C1 segment of cervical spinal cord (tissue), 14 donors: Measurements from ENCODE around the gene CAPN5.
"Not testable (repeated sequence)": the region's sequence is repeated elsewhere in the genome, so short reads cannot be mapped to it uniquely, and the experiment has no call there.

ENCODE experiments used
- DNase-seq, 14 donors: peaks; one replicate each; lab custom pipeline; 2025; lab: John Stamatoyannopoulos, UW

The CAPN5 gene

DNA sequence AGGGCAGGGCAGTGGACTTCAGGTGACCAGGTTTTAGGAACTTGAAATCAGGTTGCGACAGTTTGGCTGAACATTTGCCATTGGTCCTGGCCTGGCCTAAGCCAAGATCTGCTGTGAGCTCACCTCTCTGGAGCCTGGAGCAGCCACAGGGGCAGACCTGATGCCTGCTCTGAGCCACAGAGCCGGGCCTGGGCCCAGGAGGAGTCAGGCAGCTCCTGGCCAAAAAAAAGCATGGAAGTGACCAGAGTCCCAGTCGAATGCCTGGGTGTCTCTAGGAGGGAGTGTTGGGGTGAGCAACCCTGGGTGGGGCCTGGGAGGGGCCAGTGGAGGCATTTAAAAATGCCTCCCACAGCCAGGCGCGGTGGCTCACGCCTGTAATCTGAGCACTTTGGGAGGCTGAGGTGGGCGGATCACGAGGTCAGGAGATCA is 29.8 kb downstream of the CAPN5 start:
- no peak for DNase-seq

DNA sequence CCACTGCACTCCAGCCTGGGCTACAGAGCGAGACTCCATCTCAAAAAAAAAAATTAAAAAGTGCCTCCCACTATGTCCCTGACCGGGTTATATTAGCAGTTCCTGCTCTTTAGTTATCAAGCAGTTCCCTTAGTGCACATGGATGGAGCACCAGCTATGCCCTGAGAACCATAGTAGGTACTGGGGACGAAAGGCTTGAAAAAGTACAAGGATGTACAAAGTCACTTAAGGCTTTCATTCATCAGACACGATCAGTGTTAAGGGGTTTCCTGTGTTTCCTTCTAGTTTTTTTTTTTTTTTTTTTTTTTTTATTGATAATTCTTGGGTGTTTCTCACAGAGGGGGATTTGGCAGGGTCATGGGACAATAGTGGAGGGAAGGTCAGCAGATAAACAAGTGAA is 30.4 kb downstream of the CAPN5 start:
- DNase-seq: not testable (repeated sequence)

DNA sequence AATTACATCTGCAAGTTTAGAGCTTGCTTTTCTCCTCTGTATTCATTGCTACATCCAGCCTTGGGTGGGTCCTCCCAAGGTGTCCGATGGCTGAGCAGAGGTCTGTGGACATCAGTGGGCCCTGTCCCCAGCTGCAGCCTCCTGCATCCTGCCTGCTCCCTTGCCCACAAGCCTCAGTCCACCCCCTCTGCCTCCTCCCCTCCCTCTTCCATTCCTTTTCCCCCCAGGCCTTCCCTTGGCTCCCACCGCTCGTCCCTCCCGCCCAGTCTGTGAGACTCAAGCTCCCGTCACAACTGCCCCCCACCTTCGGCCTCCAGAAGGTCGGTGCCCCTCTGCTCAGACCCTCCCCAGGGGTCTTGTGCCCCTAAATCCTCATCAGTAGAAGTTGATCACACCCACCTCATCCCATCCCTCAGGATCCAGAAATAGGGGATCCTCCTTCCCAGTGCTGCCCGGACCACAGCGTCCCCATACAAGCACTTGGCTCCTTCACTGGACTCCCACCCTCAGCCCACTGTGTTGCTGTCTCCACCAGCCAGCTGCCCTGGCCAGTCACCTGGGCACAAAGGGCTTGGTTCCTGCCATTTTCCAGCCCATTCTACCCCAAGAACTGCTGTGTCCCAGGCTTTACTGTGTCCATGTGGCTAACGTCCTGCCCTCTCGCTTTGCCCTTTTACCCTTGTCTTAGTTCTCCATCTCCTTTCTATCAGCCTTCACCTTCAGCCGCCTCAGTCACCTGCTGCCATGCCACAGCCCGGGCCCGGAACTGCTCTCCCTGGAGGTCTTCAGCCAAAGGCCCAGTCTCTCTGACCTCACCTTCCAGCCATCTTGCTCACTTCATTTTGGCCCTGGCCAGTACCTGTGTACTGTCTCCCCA is 33.6 kb downstream of the CAPN5 start:
- no peak for DNase-seq

DNA sequence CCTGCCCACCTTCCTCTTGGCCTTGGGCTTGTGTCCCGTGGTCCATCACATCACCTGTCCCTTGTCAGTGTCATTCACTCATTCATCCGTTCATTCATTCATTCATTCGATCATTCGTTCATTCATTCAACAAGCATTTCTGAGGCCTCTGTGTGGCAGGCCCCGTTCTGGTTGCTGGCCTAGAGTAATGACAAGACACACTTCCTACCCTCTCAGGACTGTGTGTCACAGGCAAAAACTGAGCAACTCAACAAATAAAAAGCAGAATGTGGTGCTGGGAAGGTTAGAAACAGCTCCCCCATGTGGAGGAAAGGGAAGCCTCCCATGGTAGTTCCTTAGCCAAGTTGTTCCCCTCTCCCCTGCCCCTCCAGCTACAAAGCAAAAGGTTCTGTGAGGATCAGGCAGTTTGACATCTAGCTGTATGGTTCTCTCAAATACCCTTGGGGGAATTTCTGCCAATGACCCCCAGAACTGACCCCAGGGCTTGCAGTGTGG is 34.3 kb downstream of the CAPN5 start:
- DNase-seq: no peak

DNA sequence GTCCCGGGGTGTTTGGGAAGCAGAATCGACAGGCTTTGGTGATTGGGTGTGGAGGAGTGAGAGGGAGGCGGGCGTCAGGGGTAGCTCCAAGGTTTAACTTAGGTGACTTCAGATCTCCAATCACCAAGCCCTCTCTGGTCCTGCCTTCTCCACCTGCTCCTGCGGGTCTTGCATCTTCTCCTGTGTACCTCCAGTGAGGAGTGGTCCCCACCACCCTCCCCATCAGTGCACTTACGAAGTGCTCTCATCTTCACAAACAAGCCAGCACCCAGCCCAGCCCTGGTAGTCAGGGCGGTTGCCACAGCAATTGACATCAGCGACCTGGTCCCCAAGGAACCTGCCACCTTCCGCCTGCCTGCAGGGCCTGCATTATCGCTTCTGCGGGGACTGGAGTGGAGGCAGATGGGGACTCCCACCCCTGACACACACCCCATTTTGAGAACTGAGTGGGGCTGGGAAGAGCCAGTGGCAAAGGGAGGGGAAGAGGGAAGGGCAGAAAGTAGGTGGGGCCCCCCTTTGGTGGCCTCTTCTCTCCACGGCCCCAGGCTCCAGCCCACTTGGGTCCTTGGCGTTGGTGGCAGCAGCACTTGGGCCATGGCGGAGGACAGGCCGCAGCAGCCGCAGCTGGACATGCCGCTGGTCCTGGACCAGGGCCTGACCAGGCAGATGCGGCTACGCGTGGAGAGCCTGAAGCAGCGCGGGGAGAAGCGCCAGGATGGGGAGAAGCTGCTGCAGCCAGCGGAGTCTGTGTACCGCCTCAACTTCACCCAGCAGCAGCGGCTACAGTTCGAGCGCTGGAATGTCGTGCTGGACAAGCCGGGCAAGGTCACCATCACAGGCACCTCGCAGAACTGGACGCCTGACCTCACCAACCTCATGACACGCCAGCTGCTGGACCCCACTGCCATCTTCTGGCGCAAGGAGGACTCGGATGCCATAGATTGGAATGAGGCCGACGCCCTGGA is 35.8 kb downstream of the CAPN5 start, which contains the start of gene OMP:
TSS of gene OMP (plus strand) at position 595 of the 965 bp plus-strand sequence. CDS start at position 595, 0 bp downstream.
- no peak for DNase-seq

DNA sequence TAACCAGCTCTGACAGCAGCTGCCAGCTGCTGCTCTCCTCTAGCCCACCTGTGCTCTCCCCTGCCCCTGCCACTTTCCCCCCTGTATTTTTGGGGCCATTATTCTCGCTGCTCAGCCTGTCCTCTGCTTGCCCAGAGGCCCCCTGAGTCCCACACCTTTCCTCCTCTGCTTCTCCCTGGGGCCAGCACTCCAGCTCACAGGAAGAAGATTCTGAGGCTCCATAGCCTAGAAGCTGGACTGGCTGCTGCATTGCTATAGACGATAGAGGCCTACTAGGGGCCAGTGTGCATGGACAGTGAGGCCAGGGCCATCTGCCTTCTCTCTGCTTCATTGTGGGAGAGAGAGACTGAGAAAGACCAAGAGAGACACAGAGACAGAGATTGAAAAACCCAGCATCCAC is 36.5 kb downstream of the CAPN5 start:
- DNase-seq: no peak

DNA sequence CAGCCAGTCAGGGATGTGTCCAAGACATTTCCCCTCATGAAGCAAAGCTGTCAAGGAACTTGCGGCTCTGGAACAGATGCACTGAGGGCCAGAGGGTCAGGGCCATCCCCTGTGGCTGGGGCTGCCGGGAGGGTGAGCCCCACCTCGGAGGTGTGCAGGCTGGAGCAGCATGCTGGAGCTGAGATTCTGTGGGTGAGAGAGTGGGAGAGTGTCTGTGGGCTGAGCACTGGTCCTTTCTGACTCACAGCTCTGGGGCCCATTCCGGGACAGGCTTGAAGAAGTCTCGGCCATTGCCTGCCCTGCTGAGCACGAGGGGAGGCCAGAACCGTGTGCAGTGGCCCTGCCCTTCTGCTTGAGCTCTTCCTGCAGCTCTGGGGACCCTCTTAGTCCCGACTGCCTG is 38.0 kb downstream of the CAPN5 start:
- peak in 1 of 14 donors; percentile 29 for DNase-seq

DNA sequence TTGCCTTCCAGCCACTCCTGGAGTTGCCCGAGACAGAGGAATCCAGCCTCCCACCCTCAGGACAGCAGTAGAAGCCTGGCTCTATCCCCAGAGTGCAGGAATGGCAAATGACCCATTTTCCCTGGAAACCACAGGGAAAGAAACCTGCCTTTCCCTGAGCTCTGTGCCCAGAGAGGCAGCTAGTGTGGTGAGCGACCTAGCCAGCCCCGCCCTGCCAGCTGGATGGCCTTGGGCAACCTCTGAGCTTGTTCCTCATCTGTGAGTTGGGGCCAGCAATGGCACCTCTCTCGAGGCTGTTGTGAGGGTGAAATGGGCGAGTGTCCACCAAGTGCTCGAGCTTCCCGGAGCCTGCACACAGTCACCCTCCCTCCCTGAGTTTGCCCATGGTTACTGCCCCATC is 39.5 kb downstream of the CAPN5 start:
- peak in 8 of 14 donors; percentile 24 to 77 (median 53) for DNase-seq

DNA sequence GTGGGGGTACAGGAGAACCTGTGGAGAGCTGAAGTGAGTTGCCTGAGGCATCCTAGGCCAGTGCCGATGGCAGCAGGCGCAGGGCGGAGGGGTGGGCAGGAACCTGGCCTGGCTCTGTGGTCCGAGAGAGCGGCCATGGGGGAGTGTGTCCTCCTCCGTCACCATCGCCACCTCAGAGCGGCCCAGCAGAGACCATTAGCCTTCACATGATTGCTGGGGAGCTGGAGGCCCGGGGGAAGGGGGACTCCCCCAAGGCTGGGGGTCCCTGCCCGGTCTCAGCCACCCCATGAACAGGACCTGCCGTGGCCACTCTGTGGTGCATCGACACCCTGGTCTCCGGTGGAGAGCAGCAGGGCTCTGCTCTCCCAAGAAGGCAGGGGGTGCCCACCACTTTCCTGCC is 40.0 kb downstream of the CAPN5 start:
- no peak for DNase-seq

DNA sequence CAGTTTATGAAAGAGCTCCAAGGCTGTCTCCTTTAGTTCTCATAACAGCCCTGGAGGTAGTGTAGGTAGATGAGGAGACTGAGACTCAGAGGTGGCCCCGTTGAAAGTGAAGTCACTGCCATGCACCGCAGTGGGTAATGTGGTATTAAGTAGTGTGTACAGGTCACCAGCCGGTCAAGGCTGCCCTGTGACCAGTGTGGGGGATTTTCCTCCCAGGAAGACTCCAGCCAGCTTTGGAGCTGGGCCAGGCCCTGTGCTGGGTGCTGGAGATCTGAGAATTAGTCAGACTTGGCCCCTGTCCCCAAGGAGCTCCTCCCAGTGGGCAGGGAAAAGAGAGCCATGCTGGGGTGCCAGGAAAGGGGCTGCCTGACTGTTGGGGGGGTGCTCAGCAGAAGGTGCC is 41.2 kb downstream of the CAPN5 start:
- DNase-seq: peak in 4 of 14 donors; percentile 6 to 77 (median 22)

DNA sequence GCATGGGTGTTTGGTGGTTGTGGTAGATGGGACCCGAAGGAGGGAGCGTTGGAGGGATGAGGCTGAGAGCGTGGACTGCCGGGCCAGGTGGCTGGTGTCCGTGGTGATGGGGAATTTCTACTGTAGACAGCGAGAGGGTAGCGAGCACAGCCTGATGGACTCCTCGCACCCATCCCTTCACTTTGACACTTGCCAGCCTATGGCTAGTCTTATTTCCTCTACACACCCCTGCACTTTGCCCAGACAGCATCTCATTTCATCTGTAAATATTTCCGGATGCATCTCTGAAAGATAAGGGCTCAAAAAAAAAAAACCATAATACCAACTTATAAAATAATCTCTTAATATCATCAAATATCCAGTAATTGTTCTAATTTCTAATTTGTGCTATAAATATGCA is 41.7 kb downstream of the CAPN5 start:
- no peak for DNase-seq

DNA sequence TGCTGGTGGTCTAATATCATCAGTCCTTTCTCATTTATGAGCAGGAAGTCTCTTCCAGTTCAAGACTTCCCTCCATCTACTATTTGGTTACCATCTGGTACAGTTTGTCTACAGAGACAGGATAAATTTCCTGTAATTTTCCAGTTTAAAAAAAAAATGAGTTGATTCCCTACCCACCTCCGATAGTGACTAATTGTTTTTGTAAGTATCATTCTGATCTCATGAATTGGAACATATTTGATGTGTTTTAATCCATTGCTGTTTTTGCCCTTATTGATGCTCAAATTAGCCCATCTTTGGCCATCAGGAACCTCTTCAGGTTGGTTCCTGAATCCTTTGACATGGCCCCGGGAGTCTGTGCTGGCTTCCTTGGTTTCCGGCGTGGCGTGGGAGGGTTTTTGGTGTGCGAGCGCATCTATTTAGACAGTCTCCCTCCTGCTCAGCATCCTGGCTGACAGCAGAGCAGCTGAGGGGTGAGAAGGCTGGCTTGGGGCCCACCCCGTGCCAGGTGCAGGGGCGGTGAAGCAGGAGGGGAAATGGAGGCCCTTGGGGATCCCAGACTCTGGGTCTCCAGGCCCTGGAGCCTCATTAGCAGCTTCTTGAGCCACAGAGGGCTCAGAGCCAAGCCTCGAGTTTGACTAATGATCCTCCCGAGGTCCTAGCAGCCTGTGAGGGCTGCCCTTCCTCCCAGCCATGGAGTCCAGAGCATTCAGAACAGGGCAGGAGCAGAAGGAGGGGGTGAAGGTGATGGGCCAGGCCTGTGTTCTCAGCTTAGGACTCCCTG is 42.7 kb downstream of the CAPN5 start:
- DNase-seq: no peak

DNA sequence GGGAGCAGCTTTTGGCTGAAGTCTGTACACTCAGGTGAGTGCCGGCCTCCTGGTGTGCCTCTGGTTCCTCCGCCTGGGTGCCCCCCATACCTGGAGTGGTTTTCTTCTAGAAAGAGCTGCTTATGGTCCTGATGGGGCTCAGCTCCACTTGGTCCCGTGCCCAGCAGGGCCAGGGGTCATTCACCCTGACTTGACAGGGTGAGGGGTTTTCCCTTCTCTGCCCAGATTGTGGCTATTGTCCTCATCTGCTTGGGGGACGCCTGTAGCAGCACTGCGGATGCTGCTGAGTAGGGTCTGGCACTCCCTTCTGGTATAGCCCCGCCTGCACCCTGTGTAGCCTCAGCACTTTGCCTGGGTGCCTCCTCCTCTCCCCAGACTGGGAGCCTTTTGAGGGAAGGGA is 44.1 kb downstream of the CAPN5 start:
- no peak for DNase-seq

DNA sequence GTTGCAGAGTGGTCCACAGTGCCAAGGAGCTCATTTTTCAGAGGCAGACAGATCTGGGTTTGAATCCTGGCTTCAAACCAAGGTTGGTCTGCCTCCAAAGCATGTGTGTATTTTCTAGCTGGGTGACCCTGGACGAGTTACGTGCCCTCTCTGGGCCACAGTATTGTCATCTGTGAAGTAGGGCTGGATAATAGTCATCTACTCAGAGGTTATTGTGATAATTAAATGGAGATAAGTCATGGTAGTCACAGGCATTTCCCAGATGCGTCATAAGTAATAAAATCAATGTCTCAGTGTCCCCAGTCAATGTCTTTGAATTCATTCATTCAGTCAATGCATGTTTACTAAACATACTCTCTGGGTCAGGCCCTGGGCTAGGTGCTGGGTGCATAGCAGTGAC is 44.5 kb downstream of the CAPN5 start:
- no peak for DNase-seq

DNA sequence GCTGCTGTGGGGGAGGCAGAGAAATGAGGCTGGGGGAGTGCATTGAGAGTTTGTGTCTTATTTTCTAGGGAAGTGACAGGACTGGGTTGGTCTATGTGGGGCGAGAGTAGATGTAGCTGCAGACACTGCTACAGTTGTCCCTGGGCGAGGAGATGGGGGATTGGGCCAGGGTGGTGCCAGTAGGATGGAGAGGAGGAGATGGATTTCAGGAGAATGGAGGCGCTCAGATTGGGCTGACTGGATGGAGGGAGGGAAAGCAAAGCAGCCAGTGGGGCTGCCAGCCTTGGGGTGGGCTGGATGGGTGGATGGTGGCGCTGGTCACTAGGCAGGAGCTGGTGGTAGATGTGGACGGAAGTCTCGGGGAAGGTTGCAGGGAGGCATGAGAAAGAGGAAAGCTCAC is 45.2 kb downstream of the CAPN5 start:
- no peak for DNase-seq

DNA sequence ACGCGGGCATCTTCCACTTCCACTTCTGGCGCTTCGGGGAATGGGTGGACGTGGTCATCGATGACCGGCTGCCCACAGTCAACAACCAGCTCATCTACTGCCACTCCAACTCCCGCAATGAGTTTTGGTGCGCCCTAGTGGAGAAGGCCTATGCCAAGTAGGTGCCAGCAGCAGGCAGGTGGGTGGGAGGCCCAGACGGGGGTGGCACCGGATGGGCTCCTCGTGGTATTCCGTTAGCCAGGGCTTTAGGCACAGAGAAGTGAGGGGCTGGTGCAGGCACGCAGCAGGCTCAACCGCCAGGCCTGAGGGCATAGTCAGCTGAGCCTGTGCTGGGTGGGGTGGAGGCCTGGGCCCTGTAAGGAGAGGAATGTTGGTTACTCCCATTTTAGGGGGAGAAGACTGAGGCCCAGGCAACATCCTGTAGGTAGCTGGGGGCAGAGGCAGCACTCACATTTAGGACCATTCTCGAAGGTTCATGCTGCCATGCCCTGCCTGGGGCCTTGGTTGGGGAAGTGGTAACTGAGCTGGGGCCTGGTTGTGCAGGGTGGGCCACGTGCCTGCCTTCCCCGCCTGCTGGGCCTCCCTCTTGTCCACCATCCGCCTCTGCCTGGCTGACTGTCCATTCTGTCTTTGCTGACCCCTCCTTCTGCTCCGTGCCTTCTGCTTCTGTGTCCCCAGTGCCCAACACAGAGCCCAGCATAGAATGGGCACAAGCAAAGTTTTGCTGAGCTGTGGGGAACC is 46.0 kb downstream of the CAPN5 start:
- no peak for DNase-seq

DNA sequence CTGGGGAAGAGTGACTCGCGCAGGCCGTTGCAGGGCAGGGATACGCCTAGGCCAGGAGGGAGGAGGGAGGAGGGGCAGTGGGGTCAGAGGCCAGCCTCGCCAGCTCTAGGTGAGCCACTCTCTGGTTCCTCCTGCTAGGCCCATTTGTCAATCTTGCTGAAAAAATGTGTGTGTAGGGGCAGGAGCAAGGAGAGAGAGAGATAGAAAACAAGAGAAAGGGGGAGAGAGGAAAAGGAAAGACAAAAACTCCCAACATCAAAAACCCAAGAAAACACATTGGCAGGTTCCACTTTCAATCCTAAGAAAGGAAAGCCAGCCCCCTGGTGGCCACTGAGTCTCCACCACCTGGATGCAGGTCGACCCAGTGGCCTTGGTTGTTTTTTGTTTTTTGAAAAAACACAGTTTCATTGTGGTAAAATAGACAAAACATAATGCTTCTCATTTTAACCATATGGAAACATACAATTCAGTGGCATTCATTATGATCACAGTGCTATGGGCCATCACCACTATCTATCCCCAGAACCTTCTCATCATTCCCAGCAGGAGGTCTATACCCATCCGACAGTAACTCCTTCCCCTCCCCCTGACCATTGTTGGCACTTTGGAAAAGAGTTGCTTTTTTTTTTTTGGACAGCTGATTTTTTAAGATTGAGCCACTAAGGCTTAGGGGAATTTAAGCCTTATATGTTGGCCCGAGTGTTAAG is 46.8 kb downstream of the CAPN5 start:
- no peak for DNase-seq

DNA sequence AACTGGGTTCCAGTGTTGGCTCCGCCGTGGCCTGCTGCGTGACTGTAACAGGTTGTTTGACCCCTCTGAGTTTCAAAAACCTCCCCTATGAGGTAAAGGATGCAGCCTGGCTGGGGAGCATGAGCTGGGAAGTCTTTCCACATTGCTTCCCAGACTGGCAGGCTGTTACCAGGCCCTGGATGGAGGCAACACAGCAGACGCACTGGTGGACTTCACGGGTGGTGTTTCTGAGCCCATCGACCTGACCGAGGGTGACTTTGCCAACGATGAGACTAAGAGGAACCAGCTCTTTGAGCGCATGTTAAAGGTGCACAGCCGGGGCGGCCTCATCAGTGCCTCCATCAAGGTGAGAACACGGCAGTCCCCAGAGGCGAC is 47.3 kb downstream of the CAPN5 start:
- no peak for DNase-seq

DNA sequence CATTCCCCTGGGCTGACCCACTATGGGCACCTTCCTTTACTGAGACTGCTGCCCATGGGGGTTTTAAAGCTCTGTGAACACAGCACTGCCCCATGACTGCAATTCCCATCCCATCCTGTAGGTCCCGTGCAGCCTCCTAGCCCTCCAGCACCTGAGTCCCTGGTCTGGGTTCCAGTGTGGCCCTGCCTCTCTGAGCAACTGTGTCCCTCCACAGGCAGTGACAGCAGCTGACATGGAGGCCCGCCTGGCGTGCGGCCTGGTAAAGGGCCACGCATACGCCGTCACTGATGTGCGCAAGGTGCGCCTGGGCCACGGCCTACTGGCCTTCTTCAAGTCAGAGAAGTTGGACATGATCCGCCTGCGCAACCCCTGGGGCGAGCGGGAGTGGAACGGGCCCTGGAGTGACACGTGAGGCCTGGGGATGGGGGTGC is 48.4 kb downstream of the CAPN5 start:
- DNase-seq: no peak

DNA sequence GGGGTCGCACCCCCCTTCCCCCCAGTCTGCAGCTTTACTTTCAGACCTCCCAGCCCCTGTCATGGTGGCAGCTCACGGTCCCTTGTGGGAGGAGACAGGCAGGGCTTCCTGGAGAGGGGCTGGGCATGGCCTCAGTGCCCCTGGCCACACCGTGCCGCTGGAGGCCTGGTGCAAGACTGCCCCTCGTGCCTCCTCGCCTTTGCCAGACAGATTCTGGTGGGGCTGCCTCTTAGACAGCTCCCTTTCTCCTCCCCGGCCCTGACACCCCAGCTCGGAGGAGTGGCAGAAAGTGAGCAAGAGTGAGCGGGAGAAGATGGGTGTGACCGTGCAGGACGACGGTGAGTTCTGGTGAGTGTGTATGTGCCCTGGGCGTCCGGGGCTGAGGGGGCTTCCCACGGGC is 49.2 kb downstream of the CAPN5 start:
- DNase-seq: no peak
